Measurements from ENCODE around the gene NPPA.

The NPPA gene

DNA sequence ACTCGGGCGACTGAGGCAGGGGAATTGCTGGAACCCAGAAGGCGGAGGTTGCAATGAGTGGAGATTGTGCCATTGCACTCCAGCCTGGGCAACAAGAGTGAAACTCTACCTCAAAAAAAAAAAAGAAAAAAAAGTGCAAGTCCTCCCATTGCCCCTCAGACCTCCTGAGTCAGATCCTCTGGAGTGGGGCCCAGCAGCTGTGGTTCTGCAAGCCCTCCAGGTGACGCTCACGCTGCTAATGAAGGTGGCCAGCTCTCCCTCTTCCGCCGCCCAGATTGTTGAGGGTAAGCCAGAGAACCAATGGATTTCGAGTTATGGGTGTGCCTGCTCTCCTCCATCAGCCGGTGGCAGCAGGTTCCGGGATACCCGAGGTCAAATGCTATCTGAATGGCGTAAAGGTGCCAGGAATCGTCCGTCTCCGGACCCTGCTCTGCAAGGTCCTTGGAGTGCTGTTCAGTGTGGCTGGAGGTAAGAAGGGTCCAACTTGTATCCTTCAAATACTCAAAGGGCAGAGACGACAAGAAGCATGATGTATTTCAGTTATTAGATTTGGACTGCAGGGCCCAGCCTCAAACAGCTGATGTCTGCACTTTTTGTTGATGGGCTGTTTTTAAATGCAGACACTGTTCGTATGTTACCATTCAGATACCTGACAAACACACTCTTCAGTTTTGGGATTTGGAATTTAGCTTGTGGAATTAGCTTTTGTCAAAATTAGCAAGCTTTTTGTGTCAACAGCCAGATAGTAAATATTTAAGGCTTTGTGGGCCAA lies 24.0 kb downstream of the NPPA start:
- no peak for TF ChIP-seq SUZ12 (IDR thresholded peaks at IDR 0.05; ENCODE audit: extremely low read depth, insufficient read depth, insufficient read length)
- TF ChIP-seq ZNF274 (IDR thresholded peaks at IDR 0.05; ENCODE audit: low read depth, low read length), result no peak
- TF ChIP-seq YY1 (IDR thresholded peaks at IDR 0.05; ENCODE audit: insufficient read depth, insufficient read length), result no peak
- H3K9ac ChIP-seq (ENCODE audit: insufficient read length, low read depth), result no peak overlapping the region
- H3K36me3 ChIP-seq (ENCODE audit: insufficient read depth, insufficient read length, low read length), result peaks cover 79% of the 10 kb centered on the region
- no peak overlapping the region for H3K4me3 ChIP-seq (ENCODE audit: insufficient read length, low read depth)
- DNase-seq (ENCODE audit: low read depth, low spot score), result no peak
- H3K27me3 ChIP-seq (ENCODE audit: insufficient read depth, insufficient read length), result no peaks in the 10 kb centered on the region
- H3K4me1 ChIP-seq (ENCODE audit: insufficient read depth, insufficient read length), result no peaks in the 10 kb centered on the region
- no peaks in the 10 kb centered on the region for H3K9me3 ChIP-seq (ENCODE audit: insufficient read depth, low read length)

DNA sequence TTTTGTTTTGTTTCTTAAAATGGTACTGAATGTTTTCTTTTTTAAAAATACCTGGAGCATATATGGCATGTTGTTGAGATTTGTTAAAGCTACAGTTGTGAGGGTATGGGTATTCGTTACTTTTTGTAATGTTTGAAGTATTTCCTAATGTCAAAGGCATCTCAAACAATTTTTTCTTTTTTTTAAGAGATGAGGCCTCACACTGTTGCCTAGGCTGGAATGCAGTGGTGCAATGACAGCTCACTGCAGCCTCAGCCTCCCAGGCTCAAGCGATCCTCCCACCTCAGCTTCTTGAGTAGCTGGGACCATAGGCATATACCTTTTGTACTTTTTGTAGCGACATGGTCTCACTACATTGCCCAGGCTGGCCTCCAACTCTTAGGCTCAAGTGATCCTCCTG lies 25.5 kb downstream of the NPPA start:
- no peaks in the 10 kb centered on the region for H3K4me1 ChIP-seq (ENCODE audit: insufficient read depth, insufficient read length)
- TF ChIP-seq ZNF274 (IDR thresholded peaks at IDR 0.05; ENCODE audit: low read depth, low read length) (no peak), SUZ12 (IDR thresholded peaks at IDR 0.05; ENCODE audit: extremely low read depth, insufficient read depth, insufficient read length) (no peak), YY1 (IDR thresholded peaks at IDR 0.05; ENCODE audit: insufficient read depth, insufficient read length) (no peak)
- H3K27me3 ChIP-seq (ENCODE audit: insufficient read depth, insufficient read length), result no peaks in the 10 kb centered on the region
- no peaks in the 10 kb centered on the region for H3K9me3 ChIP-seq (ENCODE audit: insufficient read depth, low read length)
- no peak for DNase-seq (ENCODE audit: low read depth, low spot score)
- H3K36me3 ChIP-seq (ENCODE audit: insufficient read depth, insufficient read length, low read length), result peaks cover 78% of the 10 kb centered on the region
- no peak overlapping the region for H3K4me3 ChIP-seq (ENCODE audit: insufficient read length, low read depth)
- H3K9ac ChIP-seq (ENCODE audit: insufficient read length, low read depth), result no peak overlapping the region

DNA sequence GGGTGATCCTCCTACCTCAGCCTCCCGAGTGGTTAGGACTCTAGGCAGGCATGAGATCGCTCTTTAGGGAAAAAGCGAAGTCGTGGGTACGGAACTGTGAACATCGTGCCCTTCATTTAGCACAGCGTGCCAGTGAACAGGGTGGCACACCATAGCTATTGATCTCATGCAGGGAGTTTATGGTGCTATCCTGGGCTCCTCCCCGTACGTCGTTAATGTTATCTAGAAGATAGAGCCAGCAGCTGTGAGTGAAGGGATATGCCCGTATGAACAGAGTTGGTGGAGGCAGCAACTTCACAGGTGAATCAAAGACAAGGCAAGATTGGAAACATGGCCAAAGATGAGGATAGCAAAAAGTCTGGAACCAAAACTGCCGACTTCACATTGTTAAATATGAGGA lies 30.4 kb downstream of the NPPA start:
- Histone ChIP-seq H3K9ac (ENCODE audit: insufficient read length, low read depth) (no peak overlapping the region), H3K4me3 (ENCODE audit: insufficient read length, low read depth) (no peak overlapping the region), H3K9me3 (ENCODE audit: insufficient read depth, low read length) (no peaks in the 10 kb centered on the region), H3K27me3 (ENCODE audit: insufficient read depth, insufficient read length) (no peaks in the 10 kb centered on the region), H3K36me3 (ENCODE audit: insufficient read depth, insufficient read length, low read length) (peaks cover 58% of the 10 kb centered on the region), H3K4me1 (ENCODE audit: insufficient read depth, insufficient read length) (no peaks in the 10 kb centered on the region)
- no peak for DNase-seq (ENCODE audit: low read depth, low spot score)
- no peak for TF ChIP-seq SUZ12 (IDR thresholded peaks at IDR 0.05; ENCODE audit: extremely low read depth, insufficient read depth, insufficient read length)
- no peak for TF ChIP-seq ZNF274 (IDR thresholded peaks at IDR 0.05; ENCODE audit: low read depth, low read length)
- TF ChIP-seq YY1 (IDR thresholded peaks at IDR 0.05; ENCODE audit: insufficient read depth, insufficient read length), result no peak

DNA sequence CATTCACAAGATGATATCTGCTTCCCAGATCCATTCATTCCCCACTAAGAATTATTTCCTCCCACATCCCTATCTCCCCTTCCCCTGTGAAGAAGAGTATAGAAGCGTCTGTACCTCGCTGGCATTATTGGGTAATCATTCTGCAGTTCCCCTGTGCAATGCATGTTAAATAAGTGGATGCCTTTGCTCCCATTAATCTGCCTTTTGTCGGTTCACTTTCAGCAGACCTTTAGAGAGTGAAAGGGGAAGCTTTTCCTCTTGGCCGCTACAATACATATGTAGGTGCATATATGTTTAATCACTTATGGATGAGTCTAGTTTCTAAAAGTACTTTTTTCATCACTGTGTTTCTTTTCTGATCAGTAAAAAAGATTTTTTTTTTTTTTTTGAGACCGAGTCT lies 34.6 kb downstream of the NPPA start:
- H3K36me3 ChIP-seq (ENCODE audit: insufficient read depth, insufficient read length, low read length), result peaks cover 66% of the 10 kb centered on the region
- no peaks in the 10 kb centered on the region for H3K4me1 ChIP-seq (ENCODE audit: insufficient read depth, insufficient read length)
- no peak for DNase-seq (ENCODE audit: low read depth, low spot score)
- H3K9me3 ChIP-seq (ENCODE audit: insufficient read depth, low read length), result no peaks in the 10 kb centered on the region
- TF ChIP-seq YY1 (IDR thresholded peaks at IDR 0.05; ENCODE audit: insufficient read depth, insufficient read length) (no peak), SUZ12 (IDR thresholded peaks at IDR 0.05; ENCODE audit: extremely low read depth, insufficient read depth, insufficient read length) (no peak), ZNF274 (IDR thresholded peaks at IDR 0.05; ENCODE audit: low read depth, low read length) (no peak)
- H3K4me3 ChIP-seq (ENCODE audit: insufficient read length, low read depth), result no peak overlapping the region
- H3K27me3 ChIP-seq (ENCODE audit: insufficient read depth, insufficient read length), result no peaks in the 10 kb centered on the region
- H3K9ac ChIP-seq (ENCODE audit: insufficient read length, low read depth), result no peak overlapping the region

DNA sequence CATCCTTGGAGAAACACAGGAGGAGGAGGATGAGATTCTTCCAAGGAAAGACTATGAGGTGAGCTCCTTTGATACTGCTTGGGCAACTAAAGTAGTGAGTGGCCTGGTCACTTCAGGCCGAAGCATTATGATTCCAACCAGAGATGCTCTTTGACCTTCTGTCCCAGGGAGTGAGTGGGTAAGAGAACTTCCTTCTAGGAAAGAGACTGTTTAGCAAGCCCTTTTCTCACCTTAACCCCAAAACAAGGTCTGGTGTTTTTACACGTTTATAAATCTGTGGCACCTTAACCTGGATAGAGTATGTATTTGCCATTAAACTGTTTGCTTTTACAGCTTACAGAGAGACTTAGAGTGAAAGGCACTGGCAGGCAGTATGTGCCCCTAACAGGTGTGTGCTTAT lies 40.5 kb downstream of the NPPA start:
- H3K27me3 ChIP-seq (ENCODE audit: insufficient read depth, insufficient read length), result no peaks in the 10 kb centered on the region
- H3K9ac ChIP-seq (ENCODE audit: insufficient read length, low read depth), result peak overlapping the region; percentile 66
- H3K4me1 ChIP-seq (ENCODE audit: insufficient read depth, insufficient read length), result peaks cover 9% of the 10 kb centered on the region
- no peak for DNase-seq (ENCODE audit: low read depth, low spot score)
- peak overlapping the region; percentile 73 for H3K4me3 ChIP-seq (ENCODE audit: insufficient read length, low read depth)
- H3K9me3 ChIP-seq (ENCODE audit: insufficient read depth, low read length), result no peaks in the 10 kb centered on the region
- peaks cover 44% of the 10 kb centered on the region for H3K36me3 ChIP-seq (ENCODE audit: insufficient read depth, insufficient read length, low read length)
- TF ChIP-seq ZNF274 (IDR thresholded peaks at IDR 0.05; ENCODE audit: low read depth, low read length) (no peak), SUZ12 (IDR thresholded peaks at IDR 0.05; ENCODE audit: extremely low read depth, insufficient read depth, insufficient read length) (no peak), YY1 (IDR thresholded peaks at IDR 0.05; ENCODE audit: insufficient read depth, insufficient read length) (no peak)

DNA sequence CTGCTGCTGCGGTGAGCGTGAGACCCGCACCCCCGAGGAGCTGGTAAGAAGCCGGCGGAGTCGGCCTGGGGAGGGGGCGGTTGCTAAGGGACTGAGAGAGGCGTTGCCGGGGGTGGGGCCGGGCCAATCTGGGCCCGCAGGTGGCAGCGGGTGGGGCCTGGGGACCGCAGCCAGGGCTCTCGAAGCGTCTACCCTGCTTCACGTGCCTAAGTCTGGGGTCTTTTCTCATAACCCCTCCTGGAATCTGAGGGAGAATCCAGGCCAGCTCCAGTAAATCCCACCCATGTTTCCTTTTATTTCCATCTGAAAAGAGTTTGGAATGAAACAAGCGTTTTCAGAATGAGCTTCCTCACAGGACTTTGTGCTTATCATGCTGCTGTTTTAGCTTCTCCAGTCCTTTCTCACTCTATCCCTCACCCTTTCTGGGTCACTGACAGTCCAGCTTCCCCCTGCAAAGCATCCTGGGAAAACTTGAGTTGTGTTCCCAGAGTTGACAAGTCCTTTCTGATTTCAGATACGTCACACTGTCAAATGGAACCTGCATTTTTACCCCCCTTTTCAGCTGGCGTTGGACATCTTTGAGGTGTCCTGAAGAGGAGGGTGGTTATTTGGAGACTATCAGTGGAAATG lies 41.2 kb downstream of the NPPA start:
- no peak for DNase-seq (ENCODE audit: low read depth, low spot score)
- H3K4me1 ChIP-seq (ENCODE audit: insufficient read depth, insufficient read length), result peaks cover 9% of the 10 kb centered on the region
- no peaks in the 10 kb centered on the region for H3K27me3 ChIP-seq (ENCODE audit: insufficient read depth, insufficient read length)
- H3K4me3 ChIP-seq (ENCODE audit: insufficient read length, low read depth), result peak overlapping the region; percentile 73
- H3K9ac ChIP-seq (ENCODE audit: insufficient read length, low read depth), result peak overlapping the region; percentile 89
- H3K9me3 ChIP-seq (ENCODE audit: insufficient read depth, low read length), result no peaks in the 10 kb centered on the region
- H3K36me3 ChIP-seq (ENCODE audit: insufficient read depth, insufficient read length, low read length), result peaks cover 37% of the 10 kb centered on the region
- TF ChIP-seq SUZ12 (IDR thresholded peaks at IDR 0.05; ENCODE audit: extremely low read depth, insufficient read depth, insufficient read length) (no peak), YY1 (IDR thresholded peaks at IDR 0.05; ENCODE audit: insufficient read depth, insufficient read length) (no peak), ZNF274 (IDR thresholded peaks at IDR 0.05; ENCODE audit: low read depth, low read length) (no peak)

Data from NT2/D1 (cell line).